Fibroblast of peridontal ligament (primary cell): ENCODE data around the gene CEP95.

Experiments used
- DNase-seq: peaks from one replicate; pipeline ENCODE4 v3.0.0-alpha.2; 2010; ENCODE audit errors: extremely low read depth

The CEP95 gene

DNA sequence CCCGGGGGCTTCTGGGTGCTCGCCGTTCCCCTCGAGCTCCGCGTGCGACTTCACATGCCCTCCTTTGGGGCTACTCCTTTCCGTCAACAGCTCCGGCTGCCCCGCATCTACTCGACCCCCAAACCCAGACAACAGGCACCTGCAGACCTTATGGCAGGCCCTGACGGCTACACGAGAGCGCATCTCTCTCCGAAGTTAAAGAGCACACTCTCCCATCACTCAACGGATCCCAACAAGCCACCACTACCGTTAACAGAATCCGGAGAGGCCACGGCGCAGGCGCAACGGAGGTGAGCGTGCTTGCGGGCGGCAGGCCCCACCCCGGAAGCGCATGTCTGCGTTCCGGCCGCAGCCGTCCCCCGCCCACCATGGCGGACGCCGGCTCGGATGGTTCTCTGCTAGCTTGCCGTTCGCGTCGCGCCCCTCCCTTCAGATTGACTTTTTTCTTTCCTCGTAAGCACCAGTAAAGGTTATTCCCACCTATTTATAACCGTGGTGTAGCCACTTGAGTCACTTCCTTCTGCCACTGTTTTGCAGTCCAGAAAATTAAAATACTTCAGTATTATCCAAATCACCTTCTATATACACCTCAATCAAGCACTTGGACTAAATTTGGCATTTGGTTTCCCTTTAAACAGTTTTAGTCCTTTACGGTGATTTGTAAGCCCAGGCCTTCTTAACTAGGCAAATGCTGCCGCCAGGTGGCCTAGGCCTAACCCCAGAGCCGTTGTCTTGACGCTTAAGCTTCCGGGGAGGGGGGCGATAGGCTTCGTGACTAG is 9.8 kb upstream of the CEP95 start, which contains the start of gene POLG2:
TSS of gene POLG2 (minus strand) at position 269 of the 779 bp plus-strand sequence. CDS start at position 183, 86 bp downstream.
- DNase-seq, result peak; percentile 90

DNA sequence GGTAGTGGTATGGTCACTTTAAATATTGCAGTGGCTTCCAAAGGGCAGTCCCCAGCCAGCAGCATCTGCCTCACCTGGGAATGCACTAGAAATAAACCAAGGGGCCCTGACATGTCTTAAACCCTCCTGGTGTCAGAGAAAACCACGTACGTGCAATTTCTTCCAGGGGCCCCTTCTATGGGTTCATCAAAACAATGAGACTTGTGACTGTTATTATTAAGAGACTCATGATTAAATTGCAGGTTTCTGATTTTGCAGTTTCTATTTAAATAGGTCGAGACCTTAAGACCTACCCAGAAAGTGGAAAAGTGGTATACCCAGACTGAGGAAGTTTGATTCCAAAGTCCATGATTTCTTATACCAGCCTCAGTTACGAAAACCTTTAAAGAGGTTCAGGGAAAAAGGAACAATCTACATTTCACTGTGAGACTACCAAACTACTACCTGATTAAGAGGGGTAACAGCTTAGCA is 9.2 kb upstream of the CEP95 start:
- DNase-seq, result no peak

DNA sequence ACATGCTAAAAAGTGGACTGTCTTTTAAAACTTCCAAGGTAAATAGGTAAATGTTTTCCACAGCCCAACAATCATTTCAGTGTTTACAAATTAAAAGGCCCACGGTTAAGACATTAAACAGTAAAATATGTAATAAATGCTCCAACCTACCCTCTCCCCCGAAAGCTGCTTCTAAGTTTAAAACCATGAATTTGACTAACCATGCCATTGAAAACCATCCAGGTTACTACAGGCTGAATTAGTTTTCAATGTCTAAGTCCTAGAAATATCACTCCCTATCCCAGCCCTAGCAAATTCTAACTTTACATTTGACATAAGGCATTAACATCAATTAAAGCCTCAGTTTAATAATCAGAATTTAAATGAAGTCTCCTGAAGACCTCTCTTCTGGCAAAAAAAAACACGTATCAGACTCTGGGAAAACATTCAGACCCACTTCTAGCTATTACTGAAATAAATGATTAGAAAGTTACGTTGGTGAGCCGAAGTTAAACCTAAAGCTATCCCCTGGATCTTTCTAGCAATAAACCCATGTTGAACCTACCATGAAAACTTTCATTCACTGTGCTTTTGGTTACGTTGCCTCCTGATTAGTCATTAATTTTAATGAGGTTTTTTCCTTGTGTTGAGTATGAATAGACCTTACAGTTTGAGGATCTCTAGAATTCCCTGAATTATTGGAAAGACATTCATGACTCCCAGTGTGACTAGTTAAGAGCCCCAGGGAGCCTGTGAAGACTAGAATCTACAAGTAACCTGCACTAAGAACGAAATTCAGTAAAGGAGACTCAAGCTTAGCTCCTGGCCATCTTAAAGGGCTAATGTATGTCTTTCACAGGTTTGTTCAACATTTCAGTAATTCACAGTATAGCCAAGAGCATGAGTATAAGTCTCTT is 8.2 kb upstream of the CEP95 start:
- peak; percentile 31 for DNase-seq

DNA sequence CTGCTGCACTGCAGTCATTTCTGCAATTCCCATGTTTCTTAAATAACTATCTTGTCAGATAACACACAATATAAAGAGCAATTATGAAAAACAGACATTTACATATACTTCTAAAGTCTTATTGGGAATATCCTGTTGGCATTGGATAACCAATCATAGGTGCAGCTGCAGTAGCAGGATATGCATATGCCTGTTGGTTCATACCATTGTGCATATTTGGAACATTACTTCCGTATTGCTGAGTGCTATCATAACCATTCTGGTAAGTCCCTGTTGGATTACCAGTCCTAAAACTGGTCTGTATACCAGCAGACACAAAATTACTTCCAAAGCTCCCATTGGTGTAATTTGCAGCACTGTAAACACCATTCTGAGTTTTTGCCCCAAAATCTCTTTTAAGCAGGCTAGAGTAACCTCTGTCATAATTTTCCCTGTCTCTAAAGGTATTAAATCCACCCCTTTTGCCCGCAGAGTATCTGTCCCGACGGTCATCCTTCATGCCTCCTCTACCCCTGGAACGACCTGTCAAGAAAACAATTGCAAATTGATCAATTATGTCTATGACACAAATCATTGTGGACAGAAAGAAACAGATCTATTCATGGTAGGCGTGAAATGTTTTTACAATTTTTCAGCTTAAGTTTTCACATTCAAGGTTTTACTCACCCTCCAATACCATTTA is 6.8 kb upstream of the CEP95 start:
- peak; percentile 45 for DNase-seq

DNA sequence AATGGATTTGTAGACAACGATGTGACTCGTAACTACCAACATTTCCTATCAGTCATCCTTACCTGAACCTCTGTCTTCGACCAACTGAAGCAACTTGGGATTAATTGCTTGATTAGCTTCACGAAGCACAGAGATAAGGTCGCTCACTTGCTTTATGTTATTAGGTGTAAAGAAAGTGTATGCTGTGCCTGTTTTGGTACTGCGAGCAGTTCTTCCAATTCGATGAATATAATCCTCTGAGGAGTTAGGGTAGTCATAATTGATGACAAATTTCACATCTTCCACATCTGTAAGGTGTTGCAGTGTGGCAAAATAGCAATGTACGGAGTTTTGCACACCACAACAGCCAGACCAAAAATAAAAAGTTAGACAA is 6.3 kb upstream of the CEP95 start:
- no peak for DNase-seq

DNA sequence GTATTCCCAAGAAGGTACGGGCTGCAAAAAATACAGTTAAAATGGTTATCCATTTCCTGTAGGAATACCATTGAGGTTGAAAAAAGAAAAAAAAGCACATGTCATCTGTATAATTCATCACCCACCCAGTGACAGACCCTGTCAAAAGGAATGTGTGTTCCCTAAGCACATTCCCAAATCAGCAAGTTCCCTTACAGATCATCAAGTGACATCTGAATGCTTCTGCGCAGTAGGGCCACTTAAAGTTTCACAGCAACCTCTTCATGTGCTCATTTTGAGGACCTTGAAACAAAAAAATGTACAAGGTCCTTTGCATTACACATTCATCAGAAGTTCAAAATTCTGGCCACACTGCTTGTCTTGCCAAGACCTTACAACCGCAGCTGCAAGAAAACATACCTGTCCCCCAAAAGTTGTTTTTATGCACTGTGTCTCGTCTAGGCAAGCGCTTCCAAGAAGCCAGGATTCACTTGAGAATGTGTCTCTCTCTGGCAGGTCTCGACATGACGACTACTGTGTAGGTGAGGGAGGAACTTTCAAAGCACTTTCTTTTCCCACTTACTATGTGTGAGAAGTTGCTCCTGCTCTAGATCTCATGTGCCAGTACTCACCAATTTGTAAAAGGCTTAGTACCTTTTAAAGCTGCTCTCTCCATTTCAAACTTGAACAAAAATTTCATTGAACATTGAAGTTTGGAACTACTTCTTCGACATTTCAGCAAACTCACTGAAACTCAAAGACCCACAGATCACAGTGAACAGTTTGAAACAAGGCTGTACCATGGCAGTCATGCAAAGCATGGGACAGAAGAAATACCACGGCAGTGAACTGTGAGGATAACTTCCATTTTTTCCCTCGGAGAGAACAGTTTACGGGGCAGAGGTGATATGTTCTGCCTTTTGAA is 5.7 kb upstream of the CEP95 start:
- no peak for DNase-seq

DNA sequence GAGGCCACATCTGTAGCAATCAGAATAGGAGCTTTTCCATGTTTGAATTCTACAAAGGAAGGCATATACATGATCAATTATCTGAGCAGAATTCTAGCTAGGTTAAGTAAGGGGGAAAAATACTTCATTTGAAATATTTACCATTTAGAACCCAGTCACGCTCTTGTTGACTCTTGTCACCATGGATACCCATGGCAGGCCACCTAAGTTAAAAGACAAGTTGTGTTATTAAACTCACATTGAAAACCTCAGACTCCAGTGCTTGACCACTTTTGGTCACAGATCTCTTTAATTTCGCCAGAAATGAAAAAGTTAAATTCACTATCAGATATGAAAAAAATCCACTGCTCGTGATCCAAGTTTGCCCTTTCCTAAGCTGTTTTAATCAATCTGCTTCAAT is 4.8 kb upstream of the CEP95 start:
- DNase-seq, result no peak

DNA sequence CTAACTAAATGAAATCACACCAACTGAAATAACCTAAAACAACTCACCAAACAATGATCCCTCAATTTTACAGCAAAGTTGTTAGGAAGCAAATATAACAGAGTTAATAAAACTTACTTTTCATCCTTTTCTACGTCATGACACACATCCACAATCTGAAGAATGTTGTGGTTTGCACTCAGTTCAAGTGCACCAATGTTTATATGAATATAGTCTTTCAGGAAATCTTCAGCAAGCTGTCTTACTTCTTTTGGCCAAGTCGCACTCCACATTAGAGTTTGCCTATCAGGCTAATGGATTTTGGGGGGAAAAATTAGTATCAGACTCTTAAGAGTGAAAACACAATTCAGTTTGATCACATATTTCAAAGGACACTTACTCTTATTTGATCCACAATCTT is 4.0 kb upstream of the CEP95 start:
- DNase-seq, result peak; percentile 67

DNA sequence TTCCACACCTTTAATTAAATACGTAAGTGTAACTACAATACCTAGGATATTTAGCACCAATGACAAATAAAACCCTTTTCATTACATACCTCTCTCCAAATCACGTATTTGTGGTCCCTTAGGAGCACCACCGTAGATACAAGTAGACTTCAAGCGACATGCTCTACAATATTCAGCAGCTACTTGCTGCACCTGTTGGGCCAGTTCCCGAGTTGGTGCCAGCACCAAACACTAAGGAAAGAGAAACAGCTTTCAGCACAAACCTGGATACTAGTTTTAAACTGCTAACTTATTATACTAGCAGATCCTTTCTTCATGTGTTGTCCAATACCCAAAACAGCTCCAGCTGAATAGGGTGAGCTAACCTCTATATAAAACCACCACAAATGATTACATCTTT is 3.4 kb upstream of the CEP95 start:
- DNase-seq, result no peak

DNA sequence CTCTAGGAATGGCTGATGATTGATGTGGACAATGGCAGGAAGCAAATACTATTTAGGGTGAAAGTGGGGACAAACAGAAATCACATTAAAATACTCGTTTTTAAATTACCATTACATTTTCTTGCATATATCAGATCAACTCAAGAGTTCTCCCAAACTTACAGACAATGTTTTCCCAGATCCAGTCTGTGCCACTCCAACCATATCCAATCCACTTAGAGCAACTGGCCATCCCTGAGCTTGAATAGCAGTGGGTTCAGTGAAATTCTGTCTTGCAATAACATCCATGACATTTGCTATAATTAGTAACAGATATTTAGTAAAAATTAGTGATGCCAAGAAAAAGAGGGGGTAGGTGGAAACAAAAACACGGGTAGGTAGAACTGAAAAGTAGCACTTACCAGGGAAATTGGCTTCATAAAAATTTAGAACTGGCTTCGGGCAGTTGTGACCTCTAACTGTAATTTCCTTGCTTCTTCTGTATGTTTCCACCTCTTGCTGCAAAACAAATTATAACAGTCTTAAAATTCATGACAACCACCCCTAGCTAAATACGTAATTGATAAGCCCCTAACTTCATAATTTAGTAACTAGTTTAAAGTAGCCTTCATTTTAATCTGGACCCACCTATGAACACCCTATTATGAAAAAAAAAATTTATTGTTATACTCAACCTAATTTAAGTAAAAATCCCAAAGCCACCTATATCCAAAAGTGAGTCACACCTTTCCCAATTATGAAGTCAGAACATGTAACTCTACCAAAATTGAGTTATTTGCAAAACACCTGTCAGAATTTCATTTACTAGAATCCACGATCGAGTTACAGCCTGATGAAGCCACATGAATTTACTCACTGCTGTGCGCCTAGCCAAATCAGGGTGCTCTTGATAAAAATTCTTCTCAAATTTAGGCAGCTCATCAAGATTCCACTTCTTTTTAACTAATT is 2.7 kb upstream of the CEP95 start:
- peak; percentile 28 for DNase-seq

DNA sequence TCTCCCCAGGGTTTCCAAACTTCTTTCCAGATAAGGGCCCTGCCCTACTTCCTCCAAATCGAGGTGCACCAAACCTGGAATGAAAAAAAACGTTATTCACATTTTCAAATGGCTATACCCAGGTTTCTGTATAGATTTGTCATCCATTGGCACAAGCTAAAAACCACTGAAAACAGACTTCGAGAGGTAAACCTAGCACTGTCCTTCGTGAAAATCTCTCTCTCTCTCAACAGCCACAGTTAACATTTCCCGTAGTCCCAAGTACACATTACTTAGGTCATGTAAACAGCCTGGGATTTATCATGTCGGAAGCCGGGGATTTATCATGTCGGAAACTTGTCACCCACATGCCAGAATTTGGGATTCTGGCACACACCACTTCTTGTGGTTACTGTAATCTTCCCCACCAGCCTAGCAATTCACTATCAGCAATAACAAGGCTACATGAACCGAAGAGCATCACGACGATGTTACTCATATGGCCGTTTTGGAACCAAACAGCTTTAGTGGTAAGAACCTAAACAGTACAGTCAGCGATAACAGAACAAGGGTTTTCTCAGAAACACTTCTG is 1.9 kb upstream of the CEP95 start:
- DNase-seq, result no peak

DNA sequence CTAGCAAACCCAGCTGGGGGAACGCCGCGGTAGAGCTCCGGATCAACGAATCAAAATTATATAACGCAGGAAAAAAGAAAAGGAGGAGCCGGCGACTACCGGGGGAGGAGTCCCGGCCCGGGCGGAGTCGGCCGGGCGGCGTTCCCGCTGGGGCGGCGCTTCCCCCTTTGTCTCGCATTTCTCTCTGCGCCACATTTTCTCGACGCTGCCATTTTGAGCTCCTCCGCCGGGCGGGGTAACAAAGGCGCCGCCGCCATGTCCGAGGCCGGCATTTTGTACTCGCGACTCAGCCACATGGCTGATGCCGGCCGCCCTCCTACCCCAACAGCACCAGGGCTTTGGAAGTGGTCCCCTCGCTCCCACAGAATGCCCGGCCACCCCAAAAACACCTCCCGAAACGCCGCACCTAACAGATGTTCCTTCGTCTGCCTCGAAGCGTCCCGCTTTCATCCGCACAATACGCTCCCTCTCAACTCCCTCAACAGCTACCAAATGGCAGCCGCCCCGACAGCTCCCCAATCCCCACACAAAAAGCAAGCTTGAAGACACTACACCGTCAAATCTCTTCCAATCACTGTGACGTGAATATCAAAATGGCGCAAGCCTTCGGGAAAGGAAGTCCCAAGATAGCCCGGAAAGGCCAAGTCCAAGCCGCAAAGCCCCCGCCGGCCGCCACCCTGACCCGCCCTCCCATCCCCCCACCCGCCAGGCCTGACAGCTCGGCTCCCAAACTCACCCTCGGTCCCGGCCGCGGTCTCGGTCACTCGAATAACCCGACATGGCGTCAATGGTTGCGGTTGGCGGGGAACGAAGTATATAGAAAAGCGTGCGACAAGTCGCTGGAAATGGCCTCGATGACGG is 1.2 kb upstream of the CEP95 start:
- DNase-seq, result peak; percentile 90

DNA sequence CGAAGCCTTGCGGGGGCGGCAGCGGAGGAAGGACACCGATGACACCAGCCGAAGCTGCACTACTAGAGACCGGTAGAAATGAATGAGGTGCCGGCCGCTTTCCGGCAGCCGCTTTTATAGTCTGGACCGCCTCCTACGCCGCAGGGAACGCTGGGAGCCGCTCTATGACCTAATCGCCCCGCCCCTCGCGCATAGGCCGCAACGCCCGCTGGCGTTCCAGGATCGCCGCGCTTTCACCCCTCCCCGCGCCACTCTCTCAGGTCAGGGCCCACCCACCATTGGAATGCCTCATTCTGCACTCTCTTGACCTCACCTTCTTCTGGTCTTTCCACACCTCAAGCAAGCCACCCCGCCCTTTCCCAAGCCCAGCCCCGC is 589 bp upstream of the CEP95 start, which contains the start of gene DDX5:
TSS of gene DDX5 (minus strand) at position 89 of the 375 bp plus-strand sequence. CDS start 170 bp downstream, outside the sequence.
- DNase-seq, result peak; percentile 95

DNA sequence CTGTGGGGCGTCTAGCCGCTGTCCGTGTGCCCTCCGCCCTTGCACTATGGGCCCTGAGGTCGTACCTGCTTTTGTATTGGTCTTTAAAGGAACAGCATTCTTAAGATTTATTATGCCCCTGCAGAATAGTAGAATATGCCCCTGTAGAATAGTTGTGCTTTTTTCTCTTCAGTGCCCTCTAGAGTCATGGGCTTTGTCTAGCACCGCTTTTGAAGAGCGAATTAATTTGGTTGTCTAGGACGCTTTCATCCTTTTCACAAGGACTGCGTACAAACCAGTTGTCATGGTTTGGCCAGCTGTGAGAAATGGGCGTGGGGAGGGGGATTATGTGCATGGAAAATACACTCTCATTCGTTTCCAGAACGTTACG is 621 bp downstream of the CEP95 start:
- peak; percentile 81 for DNase-seq

DNA sequence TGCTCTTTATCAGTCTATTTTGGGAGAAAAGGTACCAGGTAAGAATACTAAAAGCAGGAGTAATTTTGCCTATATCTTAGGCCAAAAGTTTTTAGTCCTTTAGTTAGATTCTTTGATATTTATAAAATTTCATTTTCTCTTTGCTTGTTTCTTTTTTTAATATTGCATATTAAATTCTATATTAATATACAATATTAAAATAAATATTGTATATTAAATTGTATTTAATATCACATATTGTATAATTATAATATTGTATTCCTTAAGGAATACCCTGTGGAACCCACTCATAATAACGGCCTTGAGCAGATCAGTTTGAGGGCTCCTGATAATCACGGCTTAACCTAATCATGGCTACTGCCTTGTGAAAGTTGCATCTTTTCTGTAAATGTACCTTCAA is 1.9 kb downstream of the CEP95 start:
- DNase-seq, result no peak

DNA sequence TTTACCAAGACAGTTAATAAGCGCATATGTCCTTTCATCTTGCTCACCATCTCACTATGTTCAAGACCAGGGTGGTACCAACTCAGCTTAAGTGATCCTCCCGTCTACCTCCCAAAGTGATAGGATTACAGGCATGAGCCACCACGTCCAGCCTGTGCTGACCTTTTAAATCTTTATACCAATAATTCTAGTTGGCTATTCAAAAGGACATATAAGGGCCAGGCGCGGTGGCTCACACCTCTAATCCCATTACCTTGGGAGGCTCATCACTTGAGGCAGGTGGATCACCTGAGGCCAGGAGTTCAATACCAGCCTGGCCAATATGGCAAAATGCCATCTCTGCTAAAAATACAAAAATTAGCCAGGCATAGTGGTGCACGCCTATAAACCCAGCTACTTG is 2.4 kb downstream of the CEP95 start:
- DNase-seq, result no peak

DNA sequence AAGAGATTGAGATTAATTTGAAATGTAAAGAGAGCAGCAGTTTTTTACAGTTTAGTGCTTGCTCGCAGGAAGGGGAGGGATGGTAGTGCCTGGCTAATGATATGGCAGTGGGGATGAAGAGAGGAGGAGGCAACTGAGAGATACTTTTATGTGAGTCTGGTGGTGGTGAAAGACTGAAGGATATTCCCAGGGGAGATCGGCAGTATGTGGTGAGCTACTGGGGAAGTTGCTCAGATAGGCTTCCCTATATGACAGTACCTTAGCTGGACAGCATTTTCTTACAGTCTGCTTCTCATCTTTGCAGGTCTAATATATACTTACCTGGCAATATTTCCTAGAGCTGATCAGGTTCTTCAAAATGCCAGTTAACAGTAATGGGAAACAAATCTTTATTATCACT is 8.6 kb downstream of the CEP95 start:
- no peak for DNase-seq

DNA sequence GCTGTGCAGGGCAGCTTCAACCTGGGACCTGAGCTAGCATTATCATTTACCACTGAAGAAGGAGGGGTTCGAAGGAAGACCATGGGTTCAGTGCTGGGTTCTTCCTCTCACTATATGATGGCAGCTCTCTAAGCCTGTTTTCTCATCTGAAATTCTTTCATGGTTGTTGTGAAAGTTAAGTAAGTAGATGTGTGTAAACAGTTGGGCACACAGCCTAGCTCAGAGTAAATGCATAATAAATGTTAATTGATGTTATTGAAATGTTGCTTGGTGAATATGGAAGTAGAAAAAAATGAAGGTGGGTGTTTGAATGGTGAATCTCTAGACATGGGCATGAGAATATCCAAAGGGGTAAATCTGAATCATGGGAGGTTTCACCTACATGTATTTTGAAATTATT is 9.1 kb downstream of the CEP95 start:
- DNase-seq, result no peak

DNA sequence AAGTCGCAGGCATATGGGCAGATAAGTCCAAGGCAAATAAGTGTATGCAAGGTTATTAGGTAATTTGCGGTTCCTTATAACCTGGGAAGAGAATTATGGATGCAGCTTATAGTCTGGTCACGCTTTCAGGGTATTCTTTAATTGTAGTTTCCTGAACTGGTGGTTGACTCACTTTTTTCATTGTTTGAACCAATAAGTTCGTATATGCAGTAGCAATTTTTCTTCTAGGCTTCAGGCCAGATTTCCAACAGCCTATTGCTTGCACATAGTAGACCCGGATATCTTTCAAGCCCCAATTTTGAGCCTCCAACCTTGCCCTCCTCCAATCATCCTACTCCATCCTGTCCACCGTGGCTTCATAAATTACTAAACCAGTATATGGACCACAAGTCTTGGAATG is 12.8 kb downstream of the CEP95 start:
- no peak for DNase-seq
